GM12875 (cell line): ENCODE data around the gene IL17B.

Source experiments
- H3K4me3 ChIP-seq: one replicate; pipeline ENCODE4 v1.5.1; 2011; ENCODE audit warnings: low read depth, low read length, control low read depth
- TF ChIP-seq, protein P1 (sequence below): IDR thresholded peaks from 2 replicates; pipeline ENCODE4 v1.5.1; 2011; ENCODE audit warnings: low read depth, mild to moderate bottlenecking, control low read depth, inconsistent platforms, low read length, moderate library complexity, borderline replicate concordance; ENCODE audit not compliant: insufficient read depth

Gene IL17B

GRCh38 chr5:149366169-149366729 is 12.8 kb downstream of the IL17B start:
- H3K4me3 ChIP-seq, result no peak overlapping the region
- TF ChIP-seq, protein P1, sequence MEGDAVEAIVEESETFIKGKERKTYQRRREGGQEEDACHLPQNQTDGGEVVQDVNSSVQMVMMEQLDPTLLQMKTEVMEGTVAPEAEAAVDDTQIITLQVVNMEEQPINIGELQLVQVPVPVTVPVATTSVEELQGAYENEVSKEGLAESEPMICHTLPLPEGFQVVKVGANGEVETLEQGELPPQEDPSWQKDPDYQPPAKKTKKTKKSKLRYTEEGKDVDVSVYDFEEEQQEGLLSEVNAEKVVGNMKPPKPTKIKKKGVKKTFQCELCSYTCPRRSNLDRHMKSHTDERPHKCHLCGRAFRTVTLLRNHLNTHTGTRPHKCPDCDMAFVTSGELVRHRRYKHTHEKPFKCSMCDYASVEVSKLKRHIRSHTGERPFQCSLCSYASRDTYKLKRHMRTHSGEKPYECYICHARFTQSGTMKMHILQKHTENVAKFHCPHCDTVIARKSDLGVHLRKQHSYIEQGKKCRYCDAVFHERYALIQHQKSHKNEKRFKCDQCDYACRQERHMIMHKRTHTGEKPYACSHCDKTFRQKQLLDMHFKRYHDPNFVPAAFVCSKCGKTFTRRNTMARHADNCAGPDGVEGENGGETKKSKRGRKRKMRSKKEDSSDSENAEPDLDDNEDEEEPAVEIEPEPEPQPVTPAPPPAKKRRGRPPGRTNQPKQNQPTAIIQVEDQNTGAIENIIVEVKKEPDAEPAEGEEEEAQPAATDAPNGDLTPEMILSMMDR, result no peak

- TF ChIP-seq, protein P1, result no peak
These were observed 13.7 kb downstream of the IL17B start for GRCh38 chr5:149365418-149365817.

GRCh38 chr5:149364719-149365118 is 14.4 kb downstream of the IL17B start:
- TF ChIP-seq, protein P1, result no peak
- H3K4me3 ChIP-seq, result no peak overlapping the region

More at GRCh38 chr5:149365418-149365817, 13.7 kb downstream of the IL17B start:
- no peak overlapping the region for H3K4me3 ChIP-seq

- TF ChIP-seq, protein P1, result no peak
These were observed 15.2 kb downstream of the IL17B start for GRCh38 chr5:149363936-149364335.

DNA sequence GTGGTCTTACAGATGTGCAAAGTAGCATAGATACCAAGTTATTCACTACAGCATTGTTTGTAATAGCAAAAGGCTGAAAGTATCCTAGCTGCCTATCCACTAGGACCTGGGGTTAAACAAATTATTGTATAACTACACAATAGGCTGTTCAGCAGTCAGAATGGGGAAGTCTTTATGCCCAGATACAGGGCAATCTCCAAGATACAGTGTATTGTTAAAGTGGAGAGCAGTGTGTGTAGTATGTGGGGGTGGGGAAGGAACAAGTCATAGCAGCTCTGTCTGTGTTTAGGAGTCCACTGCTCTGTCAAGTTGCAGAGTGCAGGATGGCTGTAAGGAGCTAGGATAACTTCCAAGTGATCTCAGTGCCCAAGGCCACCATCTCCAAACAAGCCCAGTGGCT is 15.7 kb downstream of the IL17B start:
- H3K4me3 ChIP-seq, result no peak overlapping the region
- TF ChIP-seq, protein P1, result no peak

More at GRCh38 chr5:149363936-149364335, 15.2 kb downstream of the IL17B start:
- no peak overlapping the region for H3K4me3 ChIP-seq

- TF ChIP-seq, protein P1, result no peak
These were observed 16.6 kb downstream of the IL17B start for GRCh38 chr5:149362541-149362940.

DNA sequence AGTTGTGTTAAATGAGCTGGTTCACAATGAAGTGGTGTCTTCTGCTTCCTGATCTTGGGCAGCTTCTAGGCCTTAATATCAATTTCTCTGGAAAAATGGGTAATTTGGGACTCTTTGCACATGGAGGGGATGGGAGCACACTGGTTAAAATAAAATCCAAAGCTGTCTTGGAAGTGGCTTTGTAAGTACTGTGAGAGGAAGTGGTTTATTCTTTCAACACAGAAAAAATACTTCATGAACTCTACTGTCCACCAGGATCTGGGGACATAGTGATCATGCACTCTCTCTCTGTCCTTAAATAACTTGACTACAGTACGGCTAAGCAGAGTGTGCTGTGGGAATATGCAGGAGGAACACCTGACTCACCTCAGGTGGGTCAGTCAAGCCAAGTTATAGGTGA is 18.8 kb downstream of the IL17B start:
- TF ChIP-seq, protein P1, result no peak
- no peak overlapping the region for H3K4me3 ChIP-seq

More at GRCh38 chr5:149362541-149362940, 16.6 kb downstream of the IL17B start:
- H3K4me3 ChIP-seq, result no peak overlapping the region
